SK-N-SH (cell line): ENCODE results near the gene HIRA.

Experiments used
- CTCF ChIP-seq: fragments of 200-600 bp; sonication (generic); IDR thresholded peaks from 2 replicates; pipeline ENCODE4 v1.6.1; 2017; ENCODE audit warnings: antibody characterized with exemption, mild to moderate bottlenecking, moderate library complexity
- GABPA ChIP-seq: IDR thresholded peaks from 2 replicates; pipeline ENCODE4 v1.4.0; 2012; ENCODE audit warnings: low read depth, mild to moderate bottlenecking
- GATA2 ChIP-seq: sonication (generic); formaldehyde crosslinking; IDR thresholded peaks from 2 replicates; pipeline ENCODE4 v1.5.0; 2020; ENCODE audit warnings: mild to moderate bottlenecking, missing genetic modification reagents
- MAX ChIP-seq: IDR thresholded peaks from 2 replicates; pipeline ENCODE4 v1.4.0; 2012; ENCODE audit warnings: low read depth
- NFIC ChIP-seq: IDR thresholded peaks from 2 replicates; pipeline ENCODE4 v1.4.0; 2012; ENCODE audit warnings: borderline replicate concordance
- POLR2AphosphoS5 ChIP-seq: IDR thresholded peaks from 2 replicates; pipeline ENCODE4 v1.6.1; 2012; ENCODE audit warnings: low read depth, low read length
- REST ChIP-seq: IDR thresholded peaks from 2 replicates; pipeline ENCODE4 v1.6.1; 2012; ENCODE audit warnings: mild to moderate bottlenecking, low read depth, low read length, moderate library complexity
- RFX5 ChIP-seq: IDR thresholded peaks from 2 replicates; pipeline ENCODE4 v1.6.1; 2012; ENCODE audit warnings: mild to moderate bottlenecking, improper control_type of control experiment, low read length
- TEAD4 ChIP-seq: IDR thresholded peaks from 2 replicates; pipeline ENCODE4 v1.4.0; 2012; ENCODE audit warnings: mild to moderate bottlenecking, borderline replicate concordance; ENCODE audit not compliant: insufficient read depth
- YY1 ChIP-seq: IDR thresholded peaks from 2 replicates; pipeline ENCODE4 v1.4.0; 2012; ENCODE audit warnings: low read depth, mild to moderate bottlenecking

- TF ChIP-seq GABPA = no peak
- TF ChIP-seq NFIC = no peak
- no peak for TF ChIP-seq CTCF
- TF ChIP-seq POLR2AphosphoS5 = no peak
- no peak for TF ChIP-seq MAX
- no peak for TF ChIP-seq GATA2 (CRISPR knock-in tag)
- TF ChIP-seq RFX5 = no peak
- no peak for TF ChIP-seq TEAD4
- TF ChIP-seq YY1 = no peak
- no peak for TF ChIP-seq REST
Measured at GRCh38 chr22:19382240-19382639, 49.3 kb downstream of the HIRA start.
